NB4 (cell line): Measurements from ENCODE around the gene POT1.

Source experiments
- DNase-seq: peaks from one replicate; pipeline ENCODE4 v3.0.0; 2010; ENCODE audit warnings: low read depth
- H3K4me3 ChIP-seq: one replicate; pipeline ENCODE4 v1.5.1; 2011; ENCODE audit warnings: mild to moderate bottlenecking, low read depth, low read length, moderate library complexity
- CTCF ChIP-seq: IDR thresholded peaks from one replicate; pipeline ENCODE4 v1.5.1; 2012; ENCODE audit warnings: low read depth, low read length
- MAX ChIP-seq: IDR thresholded peaks from 2 replicates; pipeline ENCODE4 v1.6.1; 2011; ENCODE audit warnings: low read depth, low read length
- MYC ChIP-seq: IDR thresholded peaks from 2 replicates; pipeline ENCODE4 v1.6.1; 2011; ENCODE audit warnings: low read depth, low read length
- POLR2A ChIP-seq: IDR thresholded peaks from 2 replicates; pipeline ENCODE4 v1.6.1; 2011; ENCODE audit warnings: mild to moderate bottlenecking; ENCODE audit not compliant: insufficient read length; ENCODE audit errors: extremely low read depth

The POT1 gene

GRCh38 chr7:124808206-124808605 lies 121.4 kb downstream of the POT1 start:
- TF ChIP-seq MYC (no peak), CTCF (no peak), POLR2A (no peak), MAX (no peak)

GRCh38 chr7:124801330-124801895 lies 128.2 kb downstream of the POT1 start:
- DNase-seq = no peak
- no peak overlapping the region for H3K4me3 ChIP-seq
- no peak for TF ChIP-seq MAX
- no peak for TF ChIP-seq MYC
- TF ChIP-seq CTCF = no peak
- no peak for TF ChIP-seq POLR2A

More at GRCh38 chr7:124808206-124808605, 121.4 kb downstream of the POT1 start:
- H3K4me3 ChIP-seq = no peak overlapping the region
- no peak for DNase-seq

DNA sequence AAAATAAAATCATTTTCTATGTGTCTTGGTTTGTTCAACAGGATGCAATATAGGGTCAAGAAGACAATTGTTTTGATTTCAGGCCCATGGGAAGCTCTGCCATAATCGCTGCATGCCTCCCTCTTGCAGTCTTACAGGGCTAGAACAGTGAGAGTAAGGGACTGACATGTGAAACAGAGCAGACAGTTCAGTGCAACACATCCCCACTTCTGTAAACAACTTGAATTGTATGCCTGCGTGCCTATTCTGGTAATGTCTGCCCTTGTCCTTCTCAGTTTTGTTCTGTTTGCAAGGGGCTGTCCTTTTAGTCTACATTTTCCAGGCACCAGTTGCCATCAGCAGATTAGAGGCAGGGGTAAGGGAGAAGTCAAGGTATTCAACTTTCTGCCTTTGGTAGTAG lies 129.2 kb downstream of the POT1 start:
- TF ChIP-seq CTCF (no peak), MYC (no peak), MAX (no peak), POLR2A (no peak)
- no peak for DNase-seq
- H3K4me3 ChIP-seq = no peak overlapping the region

- TF ChIP-seq MYC (no peak), CTCF (no peak), MAX (no peak), POLR2A (no peak)
- H3K4me3 ChIP-seq = no peak overlapping the region
- no peak for DNase-seq
Observed at GRCh38 chr7:124799448-124799847, 130.2 kb downstream of the POT1 start.

DNA sequence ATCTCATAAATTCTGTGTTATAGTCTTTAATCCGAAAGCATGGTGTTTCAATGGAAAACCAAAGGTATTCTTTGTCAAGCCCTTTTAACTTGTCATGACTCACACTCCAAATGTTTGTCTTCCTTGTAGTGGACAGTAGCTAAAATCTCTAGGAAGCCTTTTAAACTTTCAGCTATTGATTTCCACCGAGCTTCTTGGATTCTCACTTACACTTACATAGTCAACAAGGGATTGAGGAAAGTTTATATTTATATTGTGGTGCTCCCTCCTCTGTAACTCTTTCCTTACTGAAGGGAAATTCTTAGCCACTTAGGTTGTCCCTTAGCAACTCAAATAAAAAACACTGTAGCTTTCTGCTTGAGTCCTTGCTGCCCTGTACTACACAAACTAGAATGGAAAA lies 132.9 kb downstream of the POT1 start:
- DNase-seq = no peak
- no peak for TF ChIP-seq MAX
- TF ChIP-seq POLR2A = no peak
- no peak for TF ChIP-seq CTCF
- no peak for TF ChIP-seq MYC
- H3K4me3 ChIP-seq = no peak overlapping the region
